ENCODE data around the gene EXOC3.

GRCh38 chr5:515273-515836 lies 72.4 kb downstream of the EXOC3 start:
- TF ChIP-seq YY1 (IDR thresholded peaks at IDR 0.05; ENCODE audit: low read depth, low read length) (no peak), SRF (IDR thresholded peaks at IDR 0.05; ENCODE audit: low read depth, low read length) (no peak)
